Hepatocyte (in vitro differentiated cells): ENCODE results near the gene ANKRD44.

Experiments used
- CTCF ChIP-seq: fragments of 200-600 bp; sonication (generic); IDR thresholded peaks from 2 replicates; pipeline ENCODE4 v1.5.1; 2016; ENCODE audit warnings: antibody characterized with exemption, mild to moderate bottlenecking; ENCODE audit not compliant: poor library complexity
- EZH2 ChIP-seq: fragments of 200-600 bp; sonication (generic); IDR thresholded peaks from 2 replicates; pipeline ENCODE4 v1.6.1; 2016; ENCODE audit warnings: antibody characterized with exemption, mild to moderate bottlenecking, borderline replicate concordance
- EZH2phosphoT487 ChIP-seq: fragments of 200-600 bp; sonication (generic); IDR thresholded peaks from one replicate; pipeline ENCODE4 v1.6.1; 2018; ENCODE audit warnings: antibody characterized with exemption, mild to moderate bottlenecking, low read depth, moderate library complexity; ENCODE audit not compliant: unreplicated experiment, severe bottlenecking

GRCh38 chr2:197115325-197115724 lies 195.3 kb downstream of the ANKRD44 start:
- TF ChIP-seq CTCF = no peak
- TF ChIP-seq EZH2 = no peak
- TF ChIP-seq EZH2phosphoT487 = no peak
